Activated CD4-positive, alpha-beta T cell treated with anti-CD3 and anti-CD28 coated beads, Interleukin-2, amount 50 U/mL, for 24 hours (primary cell): ENCODE results near the gene SEMA4A.
"Not testable (repeated sequence)": the region's sequence is repeated elsewhere in the genome, so short reads cannot be mapped to it uniquely, and the experiment has no call there.

ENCODE experiments used
- DNase-seq, 2 donors: peaks; one replicate each; pipeline ENCODE4 v3.0.0-alpha.2; 2020; ENCODE audit warnings: low read depth in 1 of 2, low spot score in 1 of 2

The SEMA4A gene

GRCh38 chr1:156191292-156191964 is 38.0 kb downstream of the SEMA4A start:
- no peak for DNase-seq

GRCh38 chr1:156193208-156193487 is 39.8 kb downstream of the SEMA4A start:
- no peak for DNase-seq

GRCh38 chr1:156193488-156194299 is 40.3 kb downstream of the SEMA4A start, which contains the start of gene SLC25A44:
TSS of gene SLC25A44 (plus strand) at chr1:156194104. CDS start at chr1:156199848, 5,744 bp downstream.
- peak; percentile 94 to 97 for DNase-seq

- DNase-seq, result no peak
Observed at GRCh38 chr1:156194300-156194652, 40.9 kb downstream of the SEMA4A start.

GRCh38 chr1:156195853-156196252 is 42.5 kb downstream of the SEMA4A start:
- DNase-seq, result no peak

GRCh38 chr1:156196445-156196844 is 43.1 kb downstream of the SEMA4A start:
- no peak for DNase-seq

- DNase-seq, result no peak
Observed at GRCh38 chr1:156198831-156199349, 45.5 kb downstream of the SEMA4A start.

GRCh38 chr1:156200044-156200443 is 46.7 kb downstream of the SEMA4A start:
- DNase-seq, result no peak

GRCh38 chr1:156203331-156203730 is 49.9 kb downstream of the SEMA4A start:
- no peak for DNase-seq

GRCh38 chr1:156204686-156205085 is 51.3 kb downstream of the SEMA4A start:
- no peak for DNase-seq

- no peak for DNase-seq
Observed at GRCh38 chr1:156211243-156211642, 57.9 kb downstream of the SEMA4A start.

GRCh38 chr1:156212130-156212529 is 58.7 kb downstream of the SEMA4A start:
- DNase-seq, result no peak

- DNase-seq, result peak; percentile 93 to 96
Observed at GRCh38 chr1:156212833-156213643, 59.7 kb downstream of the SEMA4A start, which contains the start of gene PMF1. TSS of gene PMF1 (plus strand) at chr1:156213007. CDS start at chr1:156213016, 9 bp downstream.

- DNase-seq, result no peak
Observed at GRCh38 chr1:156213644-156213966, 60.2 kb downstream of the SEMA4A start.

- DNase-seq, result no peak
Observed at GRCh38 chr1:156214024-156214748, 60.8 kb downstream of the SEMA4A start.

- DNase-seq, result not testable (repeated sequence)
Observed at GRCh38 chr1:156216361-156217086, 63.1 kb downstream of the SEMA4A start.

- DNase-seq, result peak in 1 of 2 donors; percentile 72
Observed at GRCh38 chr1:156217871-156218270, 64.5 kb downstream of the SEMA4A start.

GRCh38 chr1:156220226-156220625 is 66.8 kb downstream of the SEMA4A start:
- no peak for DNase-seq

GRCh38 chr1:156221986-156222692 is 68.8 kb downstream of the SEMA4A start:
- DNase-seq, result no peak

GRCh38 chr1:156225677-156226014 is 72.3 kb downstream of the SEMA4A start:
- DNase-seq, result no peak
